GM19023 (cell line): ENCODE results near the gene MCUB.
"Not testable (repeated sequence)": the region's sequence is repeated elsewhere in the genome, so short reads cannot be mapped to it uniquely, and the experiment has no call there.

Source experiments
- ATAC-seq: cut with Tn5 transposase; IDR thresholded peaks from one replicate; pipeline ENCODE4 v1.9.1; 2021; ENCODE audit warnings: mild to moderate bottlenecking, moderate library complexity; ENCODE audit not compliant: unreplicated experiment

Gene MCUB

GRCh38 chr4:109578846-109579245 lies 18.8 kb downstream of the MCUB start:
- no peak for ATAC-seq

DNA sequence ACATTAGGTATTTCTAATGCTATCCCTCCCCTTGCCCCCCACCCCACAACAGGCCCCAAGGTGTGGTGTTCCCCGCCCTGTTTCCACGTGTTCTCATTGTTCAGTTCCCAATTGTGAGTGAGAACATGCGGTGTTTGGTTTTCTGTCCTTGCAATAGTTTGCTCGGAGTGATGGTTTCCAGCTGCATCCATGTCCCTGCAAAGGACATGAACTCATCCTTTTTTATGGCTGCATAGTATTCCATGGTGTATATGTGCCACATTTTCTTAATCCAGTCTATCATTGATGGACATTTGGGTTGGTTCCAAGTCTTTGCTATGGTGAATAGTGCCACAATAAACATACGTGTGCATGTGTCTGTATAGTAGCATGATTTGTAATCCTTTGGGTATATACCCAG lies 20.0 kb downstream of the MCUB start:
- ATAC-seq = not testable (repeated sequence)

- peak; percentile 98 for ATAC-seq
Measured at GRCh38 chr4:109588176-109588575, 28.1 kb downstream of the MCUB start.

DNA sequence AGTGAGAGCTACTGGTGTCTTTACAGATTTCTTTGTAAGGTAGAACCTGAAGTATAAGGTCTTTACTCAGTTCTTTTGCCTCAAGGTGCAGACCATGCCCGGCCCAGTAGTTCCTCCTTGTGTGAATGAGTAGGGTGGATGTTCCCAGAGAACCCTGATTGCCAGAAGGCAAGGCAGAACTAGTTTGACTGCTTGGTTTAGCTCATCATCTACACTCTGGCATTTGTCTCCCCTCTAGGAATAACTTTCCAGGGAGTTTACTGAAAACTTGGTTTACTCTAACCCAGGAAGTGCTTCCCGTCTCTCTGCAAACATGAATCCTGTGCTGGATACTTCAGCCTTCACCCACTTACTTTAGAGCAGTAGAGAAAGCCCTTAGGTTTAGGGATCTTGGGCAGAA lies 29.1 kb downstream of the MCUB start:
- no peak for ATAC-seq

GRCh38 chr4:109589605-109590004 lies 29.6 kb downstream of the MCUB start:
- ATAC-seq = no peak

- no peak for ATAC-seq
Measured at GRCh38 chr4:109590905-109591304, 30.9 kb downstream of the MCUB start.

DNA sequence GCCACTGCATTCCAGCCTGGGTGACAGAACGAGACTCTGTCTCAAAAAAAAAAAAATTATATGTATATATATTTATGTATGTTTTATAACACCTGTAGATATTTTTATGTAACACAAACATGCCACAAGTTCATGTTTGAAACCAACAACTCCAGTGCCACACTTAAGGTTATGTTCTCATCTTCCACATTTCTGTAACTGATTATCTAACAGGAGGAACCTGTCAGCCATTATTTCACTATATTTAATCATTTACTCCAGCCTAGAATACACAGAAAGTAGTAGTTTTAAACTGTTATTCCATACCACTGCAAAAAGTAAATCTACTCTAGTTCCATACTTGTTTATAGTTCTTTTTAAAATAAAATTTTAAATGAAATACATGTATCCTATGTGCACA lies 32.3 kb downstream of the MCUB start:
- no peak for ATAC-seq

DNA sequence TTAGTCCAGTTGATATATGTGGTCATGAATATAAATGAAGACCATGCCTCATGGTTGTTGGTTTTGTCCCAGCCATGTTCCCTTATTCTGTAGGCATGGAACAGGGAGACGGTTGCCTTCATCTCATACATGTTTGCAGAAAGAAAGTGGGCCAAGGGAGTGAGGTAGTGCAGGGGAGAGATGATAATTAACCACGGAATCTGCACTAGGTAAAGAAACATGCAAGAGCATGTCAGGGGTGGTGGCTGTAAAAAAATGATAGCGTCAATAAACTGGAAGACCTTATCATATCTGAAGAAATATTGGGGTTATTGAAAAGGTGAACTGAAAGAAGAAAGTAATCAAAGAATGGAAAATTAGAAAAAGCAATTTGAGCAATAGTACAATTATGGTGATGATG lies 35.1 kb downstream of the MCUB start:
- not testable (repeated sequence) for ATAC-seq

GRCh38 chr4:109596420-109597085 lies 36.5 kb downstream of the MCUB start:
- not testable (repeated sequence) for ATAC-seq

GRCh38 chr4:109599046-109599652 lies 39.1 kb downstream of the MCUB start:
- no peak for ATAC-seq

DNA sequence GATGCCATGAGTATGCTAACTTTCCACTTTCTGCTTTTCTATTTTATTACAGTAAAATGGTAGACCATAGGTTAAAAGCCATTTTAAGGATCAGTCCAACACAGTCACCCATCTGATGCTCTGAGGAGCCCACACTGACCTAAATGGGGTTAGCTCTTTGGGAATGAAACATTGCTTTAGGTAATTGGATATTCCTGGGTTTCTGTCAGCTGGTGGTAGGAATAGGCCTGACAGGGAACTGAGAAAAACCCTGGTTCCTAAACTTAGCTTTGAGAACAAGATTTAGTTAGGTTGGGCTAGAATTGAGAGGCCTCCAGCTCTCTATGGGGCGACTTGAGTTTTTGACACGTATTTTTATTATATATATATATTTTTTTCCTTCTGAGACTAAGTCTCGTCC lies 40.4 kb downstream of the MCUB start:
- ATAC-seq = no peak

GRCh38 chr4:109601336-109601735 lies 41.3 kb downstream of the MCUB start:
- no peak for ATAC-seq

DNA sequence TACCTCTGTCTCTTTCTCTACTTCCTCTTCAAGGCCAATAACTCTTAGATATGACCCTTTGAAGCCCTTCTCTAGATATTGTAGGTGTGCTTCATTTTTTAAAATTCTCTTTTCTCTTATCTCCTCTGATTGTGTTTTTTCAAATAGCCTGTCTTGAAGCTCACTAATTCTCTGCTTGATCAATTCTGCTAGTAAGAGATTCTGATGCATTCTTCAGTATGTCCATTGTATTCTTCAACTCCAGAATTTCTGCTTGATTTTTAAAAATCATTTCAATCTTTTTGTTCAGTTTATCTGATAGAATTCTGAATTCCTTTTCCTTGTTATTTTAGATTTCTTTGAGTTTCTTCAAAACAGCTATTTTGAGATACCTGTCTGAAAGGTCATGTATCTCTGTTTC lies 47.9 kb downstream of the MCUB start:
- no peak for ATAC-seq

DNA sequence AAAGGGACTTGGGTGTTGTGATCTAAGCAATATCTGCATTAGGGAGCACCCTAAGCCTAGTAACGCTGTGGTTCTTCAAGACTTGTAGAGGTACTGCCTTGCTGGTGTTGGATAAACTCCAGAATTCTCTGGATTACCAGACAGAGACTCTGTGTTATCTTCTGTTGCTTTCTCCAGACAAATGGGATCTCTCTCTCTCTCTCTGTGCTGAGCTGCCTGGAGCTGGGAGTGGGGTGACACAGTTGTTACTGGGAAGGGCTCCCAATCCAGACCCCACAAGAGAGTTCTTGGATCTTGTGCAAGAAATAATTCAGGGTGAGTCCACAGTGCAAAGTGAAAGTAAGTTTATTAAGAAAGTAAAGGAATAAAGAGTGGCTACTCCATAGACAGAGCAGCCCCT lies 48.8 kb downstream of the MCUB start:
- ATAC-seq = no peak

- no peak for ATAC-seq
Measured at GRCh38 chr4:109609431-109609830, 49.4 kb downstream of the MCUB start.

GRCh38 chr4:109610489-109610888 lies 50.4 kb downstream of the MCUB start:
- ATAC-seq = no peak

DNA sequence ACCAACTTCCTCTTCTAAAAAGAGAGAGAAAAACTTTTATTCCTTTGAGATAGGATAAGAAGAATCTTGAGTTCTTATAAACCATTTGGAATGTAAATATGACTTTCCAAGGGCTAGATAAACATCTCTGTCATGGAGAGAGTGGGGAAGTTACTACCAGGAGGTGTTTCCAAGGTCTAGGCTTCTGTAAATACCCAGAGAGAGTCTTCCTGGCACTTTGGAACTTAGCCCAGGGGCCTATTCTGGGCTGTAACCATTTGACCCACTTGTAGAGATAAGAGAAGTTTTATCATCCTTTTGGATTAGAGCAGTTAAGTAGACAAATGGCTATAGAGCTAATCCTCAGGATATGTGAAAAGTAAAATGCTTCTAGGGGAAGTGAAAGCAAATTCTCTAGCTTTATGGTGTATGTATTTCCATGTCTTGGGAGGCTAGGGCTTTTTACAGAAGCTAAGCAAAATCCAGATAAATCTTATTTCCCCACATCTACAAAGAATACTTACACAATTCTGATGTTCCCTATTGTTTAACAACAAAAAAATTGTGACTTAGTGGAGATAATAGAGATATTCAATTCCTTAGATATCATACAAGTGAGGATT lies 51.1 kb downstream of the MCUB start:
- ATAC-seq = no peak

- no peak for ATAC-seq
Measured at GRCh38 chr4:109614015-109614414, 54.0 kb downstream of the MCUB start.

DNA sequence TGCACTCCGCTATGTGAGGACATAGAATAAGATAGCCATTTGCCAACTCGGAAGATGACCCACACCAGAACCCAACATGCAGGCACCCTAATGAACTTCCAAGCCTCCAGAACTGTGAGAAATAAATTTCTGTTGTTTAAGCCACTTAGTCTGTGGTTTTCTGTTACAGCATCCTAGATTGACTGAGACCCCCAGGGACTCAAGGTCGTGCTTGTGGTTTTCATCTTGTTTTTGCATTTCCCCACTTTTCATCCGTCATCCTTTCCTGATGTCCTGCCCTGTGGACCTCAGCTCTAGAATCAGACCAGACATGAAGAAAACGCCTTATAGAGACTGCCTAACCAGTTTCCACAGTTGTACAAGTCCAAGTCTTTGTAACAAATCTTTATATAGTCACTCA lies 54.4 kb downstream of the MCUB start:
- ATAC-seq = no peak

GRCh38 chr4:109615742-109616141 lies 55.7 kb downstream of the MCUB start:
- ATAC-seq = no peak

DNA sequence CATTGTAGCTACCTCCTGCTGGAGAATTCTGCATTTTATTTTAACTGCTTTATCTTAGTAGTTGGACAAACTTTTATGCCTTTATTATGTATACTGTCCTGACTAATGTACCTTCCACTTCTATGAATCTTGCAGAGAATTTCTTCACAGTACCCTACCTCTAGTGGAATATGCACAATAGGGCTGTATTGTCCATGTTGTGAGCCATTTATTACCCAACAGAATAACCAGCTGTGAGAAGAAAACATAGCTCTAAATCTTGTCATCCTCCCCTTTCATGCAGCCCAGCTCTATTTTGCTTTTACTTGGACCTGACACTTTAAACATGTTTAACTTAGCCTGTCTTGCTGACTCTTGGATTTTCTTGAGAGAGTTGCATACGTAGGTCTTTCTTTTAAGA lies 56.2 kb downstream of the MCUB start:
- no peak for ATAC-seq

DNA sequence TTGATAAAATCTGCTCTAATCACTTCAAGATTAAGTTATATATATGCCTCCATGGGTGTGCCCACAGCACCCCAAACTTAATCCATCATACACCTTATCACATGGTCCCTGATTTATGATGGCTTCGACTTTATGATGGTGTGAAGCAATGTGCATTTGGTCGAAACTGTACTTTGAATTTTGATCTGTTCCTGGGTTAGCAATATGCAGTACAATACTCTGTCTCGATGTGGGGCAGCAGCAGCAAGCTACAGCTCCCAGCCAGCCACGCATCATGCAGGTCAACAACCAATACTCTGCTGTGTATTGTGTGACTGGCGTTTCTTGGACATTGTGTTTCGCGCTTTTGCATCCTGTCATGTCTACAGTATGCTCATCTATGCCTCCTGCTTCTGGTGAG lies 62.6 kb downstream of the MCUB start:
- no peak for ATAC-seq

- no peak for ATAC-seq
Measured at GRCh38 chr4:109624536-109624935, 64.5 kb downstream of the MCUB start.
